ENCODE results near the gene SPATA16. TPM values are rescaled to one million over a fixed set of nuclear protein-coding genes. Genes with fewer than 3 reads are reported as not detected.

SPATA16 gene
- total and polyA plus RNA-seq, 2 experiments from 2014 or later, result not detected

DNA sequence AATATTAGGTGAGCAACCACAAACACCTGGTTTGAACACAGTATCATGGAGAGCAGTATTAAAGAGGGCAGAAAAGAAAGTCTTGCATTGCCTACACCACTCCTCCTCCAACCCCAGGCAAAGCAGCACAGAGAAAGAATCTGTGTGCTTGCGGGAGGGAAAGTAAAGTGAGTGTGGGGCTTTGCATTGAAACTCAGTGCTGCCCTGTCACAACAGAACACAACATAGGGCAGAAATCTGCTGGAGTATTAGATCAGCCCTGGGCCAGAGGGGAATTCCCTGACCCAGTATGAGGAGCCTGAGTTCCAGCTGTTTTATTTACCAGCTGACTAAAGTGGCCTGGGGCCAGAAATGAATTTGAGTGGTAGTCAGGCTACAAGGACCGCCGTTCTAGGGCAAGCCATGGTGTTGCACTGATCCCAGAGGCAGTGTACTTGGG lies 75.5 kb downstream of the SPATA16 start:
- no peaks in the 10 kb centered on the region for H4K20me1 ChIP-seq (replicated peaks; ENCODE audit: insufficient read depth)
- H3K79me2 ChIP-seq (replicated peaks; ENCODE audit: insufficient read depth), result no peaks in the 10 kb centered on the region
- no peak overlapping the region for H3K4me2 ChIP-seq
- ATAC-seq (peak; percentile 66), DNase-seq (ENCODE audit: low spot score) (no peak)
- Mint-ChIP-seq H3K4me3 (no peak overlapping the region), H3K4me1 (peaks cover 7% of the 10 kb centered on the region; the same call in 2 of the 3 replicates), H3K27me3 (ENCODE audit: insufficient read depth, low read depth, poor library complexity) (no peaks in the 10 kb centered on the region), H3K9me3 (no peaks in the 10 kb centered on the region), H3K36me3 (ENCODE audit: low read depth) (no peaks in the 10 kb centered on the region), H3K27ac (no peak overlapping the region)
- H3F3A ChIP-seq (replicated peaks; ENCODE audit: low read depth), result no peaks in the 10 kb centered on the region
- TF ChIP-seq, protein P1, sequence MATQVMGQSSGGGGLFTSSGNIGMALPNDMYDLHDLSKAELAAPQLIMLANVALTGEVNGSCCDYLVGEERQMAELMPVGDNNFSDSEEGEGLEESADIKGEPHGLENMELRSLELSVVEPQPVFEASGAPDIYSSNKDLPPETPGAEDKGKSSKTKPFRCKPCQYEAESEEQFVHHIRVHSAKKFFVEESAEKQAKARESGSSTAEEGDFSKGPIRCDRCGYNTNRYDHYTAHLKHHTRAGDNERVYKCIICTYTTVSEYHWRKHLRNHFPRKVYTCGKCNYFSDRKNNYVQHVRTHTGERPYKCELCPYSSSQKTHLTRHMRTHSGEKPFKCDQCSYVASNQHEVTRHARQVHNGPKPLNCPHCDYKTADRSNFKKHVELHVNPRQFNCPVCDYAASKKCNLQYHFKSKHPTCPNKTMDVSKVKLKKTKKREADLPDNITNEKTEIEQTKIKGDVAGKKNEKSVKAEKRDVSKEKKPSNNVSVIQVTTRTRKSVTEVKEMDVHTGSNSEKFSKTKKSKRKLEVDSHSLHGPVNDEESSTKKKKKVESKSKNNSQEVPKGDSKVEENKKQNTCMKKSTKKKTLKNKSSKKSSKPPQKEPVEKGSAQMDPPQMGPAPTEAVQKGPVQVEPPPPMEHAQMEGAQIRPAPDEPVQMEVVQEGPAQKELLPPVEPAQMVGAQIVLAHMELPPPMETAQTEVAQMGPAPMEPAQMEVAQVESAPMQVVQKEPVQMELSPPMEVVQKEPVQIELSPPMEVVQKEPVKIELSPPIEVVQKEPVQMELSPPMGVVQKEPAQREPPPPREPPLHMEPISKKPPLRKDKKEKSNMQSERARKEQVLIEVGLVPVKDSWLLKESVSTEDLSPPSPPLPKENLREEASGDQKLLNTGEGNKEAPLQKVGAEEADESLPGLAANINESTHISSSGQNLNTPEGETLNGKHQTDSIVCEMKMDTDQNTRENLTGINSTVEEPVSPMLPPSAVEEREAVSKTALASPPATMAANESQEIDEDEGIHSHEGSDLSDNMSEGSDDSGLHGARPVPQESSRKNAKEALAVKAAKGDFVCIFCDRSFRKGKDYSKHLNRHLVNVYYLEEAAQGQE (IDR thresholded peaks at IDR 0.05; ENCODE audit: unreplicated experiment), result no peak
- TF ChIP-seq ZNF114 (CRISPR knock-in tag; IDR thresholded peaks at IDR 0.05) (no peak), EZH2 (IDR thresholded peaks at IDR 0.05; ENCODE audit: low read depth, unreplicated experiment) (no peak), STAT1 (IDR thresholded peaks at IDR 0.05; ENCODE audit: unreplicated experiment) (no peak), EZH2phosphoT487 (IDR thresholded peaks at IDR 0.05; ENCODE audit: unreplicated experiment) (no peak), CTCF (conservative IDR thresholded peaks at IDR 0.05; ENCODE audit: low read depth in 2 of 2) (no peak), NANOG (IDR thresholded peaks at IDR 0.05; ENCODE audit: borderline replicate concordance) (no peak), CREB1 (CRISPR knock-in tag; IDR thresholded peaks at IDR 0.05; ENCODE audit: low read depth) (no peak), ZNF331 (CRISPR knock-in tag; IDR thresholded peaks at IDR 0.05; ENCODE audit: low read depth) (no peak), POLR2AphosphoS5 (IDR thresholded peaks at IDR 0.05; ENCODE audit: low read depth) (no peak), JUNB (IDR thresholded peaks at IDR 0.05; ENCODE audit: unreplicated experiment) (no peak)
- TF ChIP-seq, protein P2, sequence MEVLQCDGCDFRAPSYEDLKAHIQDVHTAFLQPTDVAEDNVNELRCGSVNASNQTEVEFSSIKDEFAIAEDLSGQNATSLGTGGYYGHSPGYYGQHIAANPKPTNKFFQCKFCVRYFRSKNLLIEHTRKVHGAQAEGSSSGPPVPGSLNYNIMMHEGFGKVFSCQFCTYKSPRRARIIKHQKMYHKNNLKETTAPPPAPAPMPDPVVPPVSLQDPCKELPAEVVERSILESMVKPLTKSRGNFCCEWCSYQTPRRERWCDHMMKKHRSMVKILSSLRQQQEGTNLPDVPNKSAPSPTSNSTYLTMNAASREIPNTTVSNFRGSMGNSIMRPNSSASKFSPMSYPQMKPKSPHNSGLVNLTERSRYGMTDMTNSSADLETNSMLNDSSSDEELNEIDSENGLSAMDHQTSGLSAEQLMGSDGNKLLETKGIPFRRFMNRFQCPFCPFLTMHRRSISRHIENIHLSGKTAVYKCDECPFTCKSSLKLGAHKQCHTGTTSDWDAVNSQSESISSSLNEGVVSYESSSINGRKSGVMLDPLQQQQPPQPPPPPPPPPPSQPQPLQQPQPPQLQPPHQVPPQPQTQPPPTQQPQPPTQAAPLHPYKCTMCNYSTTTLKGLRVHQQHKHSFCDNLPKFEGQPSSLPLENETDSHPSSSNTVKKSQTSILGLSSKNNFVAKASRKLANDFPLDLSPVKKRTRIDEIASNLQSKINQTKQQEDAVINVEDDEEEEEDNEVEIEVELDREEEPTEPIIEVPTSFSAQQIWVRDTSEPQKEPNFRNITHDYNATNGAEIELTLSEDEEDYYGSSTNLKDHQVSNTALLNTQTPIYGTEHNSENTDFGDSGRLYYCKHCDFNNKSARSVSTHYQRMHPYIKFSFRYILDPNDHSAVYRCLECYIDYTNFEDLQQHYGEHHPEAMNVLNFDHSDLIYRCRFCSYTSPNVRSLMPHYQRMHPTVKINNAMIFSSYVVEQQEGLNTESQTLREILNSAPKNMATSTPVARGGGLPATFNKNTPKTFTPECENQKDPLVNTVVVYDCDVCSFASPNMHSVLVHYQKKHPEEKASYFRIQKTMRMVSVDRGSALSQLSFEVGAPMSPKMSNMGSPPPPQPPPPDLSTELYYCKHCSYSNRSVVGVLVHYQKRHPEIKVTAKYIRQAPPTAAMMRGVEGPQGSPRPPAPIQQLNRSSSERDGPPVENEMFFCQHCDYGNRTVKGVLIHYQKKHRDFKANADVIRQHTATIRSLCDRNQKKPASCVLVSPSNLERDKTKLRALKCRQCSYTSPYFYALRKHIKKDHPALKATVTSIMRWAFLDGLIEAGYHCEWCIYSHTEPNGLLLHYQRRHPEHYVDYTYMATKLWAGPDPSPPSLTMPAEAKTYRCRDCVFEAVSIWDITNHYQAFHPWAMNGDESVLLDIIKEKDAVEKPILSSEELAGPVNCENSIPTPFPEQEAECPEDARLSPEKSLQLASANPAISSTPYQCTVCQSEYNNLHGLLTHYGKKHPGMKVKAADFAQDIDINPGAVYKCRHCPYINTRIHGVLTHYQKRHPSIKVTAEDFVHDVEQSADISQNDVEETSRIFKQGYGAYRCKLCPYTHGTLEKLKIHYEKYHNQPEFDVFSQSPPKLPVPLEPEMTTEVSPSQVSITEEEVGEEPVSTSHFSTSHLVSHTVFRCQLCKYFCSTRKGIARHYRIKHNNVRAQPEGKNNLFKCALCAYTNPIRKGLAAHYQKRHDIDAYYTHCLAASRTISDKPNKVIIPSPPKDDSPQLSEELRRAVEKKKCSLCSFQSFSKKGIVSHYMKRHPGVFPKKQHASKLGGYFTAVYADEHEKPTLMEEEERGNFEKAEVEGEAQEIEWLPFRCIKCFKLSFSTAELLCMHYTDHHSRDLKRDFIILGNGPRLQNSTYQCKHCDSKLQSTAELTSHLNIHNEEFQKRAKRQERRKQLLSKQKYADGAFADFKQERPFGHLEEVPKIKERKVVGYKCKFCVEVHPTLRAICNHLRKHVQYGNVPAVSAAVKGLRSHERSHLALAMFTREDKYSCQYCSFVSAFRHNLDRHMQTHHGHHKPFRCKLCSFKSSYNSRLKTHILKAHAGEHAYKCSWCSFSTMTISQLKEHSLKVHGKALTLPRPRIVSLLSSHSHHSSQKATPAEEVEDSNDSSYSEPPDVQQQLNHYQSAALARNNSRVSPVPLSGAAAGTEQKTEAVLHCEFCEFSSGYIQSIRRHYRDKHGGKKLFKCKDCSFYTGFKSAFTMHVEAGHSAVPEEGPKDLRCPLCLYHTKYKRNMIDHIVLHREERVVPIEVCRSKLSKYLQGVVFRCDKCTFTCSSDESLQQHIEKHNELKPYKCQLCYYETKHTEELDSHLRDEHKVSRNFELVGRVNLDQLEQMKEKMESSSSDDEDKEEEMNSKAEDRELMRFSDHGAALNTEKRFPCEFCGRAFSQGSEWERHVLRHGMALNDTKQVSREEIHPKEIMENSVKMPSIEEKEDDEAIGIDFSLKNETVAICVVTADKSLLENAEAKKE (CRISPR knock-in tag; IDR thresholded peaks at IDR 0.05), result no peak
- TF ChIP-seq, protein P3, sequence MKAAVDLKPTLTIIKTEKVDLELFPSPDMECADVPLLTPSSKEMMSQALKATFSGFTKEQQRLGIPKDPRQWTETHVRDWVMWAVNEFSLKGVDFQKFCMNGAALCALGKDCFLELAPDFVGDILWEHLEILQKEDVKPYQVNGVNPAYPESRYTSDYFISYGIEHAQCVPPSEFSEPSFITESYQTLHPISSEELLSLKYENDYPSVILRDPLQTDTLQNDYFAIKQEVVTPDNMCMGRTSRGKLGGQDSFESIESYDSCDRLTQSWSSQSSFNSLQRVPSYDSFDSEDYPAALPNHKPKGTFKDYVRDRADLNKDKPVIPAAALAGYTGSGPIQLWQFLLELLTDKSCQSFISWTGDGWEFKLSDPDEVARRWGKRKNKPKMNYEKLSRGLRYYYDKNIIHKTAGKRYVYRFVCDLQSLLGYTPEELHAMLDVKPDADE (IDR thresholded peaks at IDR 0.05), result no peak
- H2AFZ ChIP-seq, result peak overlapping the region; percentile 86; the same call in 1 of the 2 replicates
- no peaks in the 10 kb centered on the region for H3K4me1 ChIP-seq (ENCODE audit: insufficient read depth)
- no peak overlapping the region for H3K4me3 ChIP-seq
- no peaks in the 10 kb centered on the region for H3K36me3 ChIP-seq (ENCODE audit: insufficient read depth)
- no peak overlapping the region for H3K27ac ChIP-seq (ENCODE audit: low read depth)
- H3K27me3 ChIP-seq (ENCODE audit: insufficient read depth), result no peaks in the 10 kb centered on the region
- H3K9me2 ChIP-seq (ENCODE audit: insufficient read depth), result no peaks in the 10 kb centered on the region
